ENCODE data around the gene GOLGA8S. TPM values are rescaled to one million over a fixed set of nuclear protein-coding genes. Genes with fewer than 3 reads are reported as not detected.
"Not testable (repeated sequence)": the region's sequence is repeated elsewhere in the genome, so short reads cannot be mapped to it uniquely, and the experiment has no call there.

GOLGA8S gene
- total RNA-seq, 1 donor from 2014 or later, result not detected

DNA sequence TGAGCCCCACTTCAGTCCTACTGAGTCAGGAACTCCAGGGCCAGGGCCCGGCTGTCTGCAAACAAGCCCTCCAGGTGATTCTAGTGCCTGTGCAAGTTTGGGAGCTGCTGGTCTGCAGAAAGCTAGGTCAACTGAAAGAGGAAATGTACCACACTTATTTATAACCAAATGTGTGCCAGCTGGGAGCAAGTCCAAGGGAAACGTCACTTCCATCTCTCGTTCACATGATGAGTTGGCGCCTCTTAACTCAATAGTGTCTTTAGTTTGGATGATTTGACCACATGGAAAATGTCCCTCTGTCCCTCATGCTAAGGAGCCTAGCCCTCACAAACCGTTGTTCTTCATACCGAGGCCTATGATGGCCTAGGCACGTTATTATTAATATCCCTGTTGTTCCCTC is 43.2 kb downstream of the GOLGA8S start:
- peak in 1 of 2 donors; percentile 4 for DNase-seq (ENCODE audit: low read depth in 2 of 2)

DNA sequence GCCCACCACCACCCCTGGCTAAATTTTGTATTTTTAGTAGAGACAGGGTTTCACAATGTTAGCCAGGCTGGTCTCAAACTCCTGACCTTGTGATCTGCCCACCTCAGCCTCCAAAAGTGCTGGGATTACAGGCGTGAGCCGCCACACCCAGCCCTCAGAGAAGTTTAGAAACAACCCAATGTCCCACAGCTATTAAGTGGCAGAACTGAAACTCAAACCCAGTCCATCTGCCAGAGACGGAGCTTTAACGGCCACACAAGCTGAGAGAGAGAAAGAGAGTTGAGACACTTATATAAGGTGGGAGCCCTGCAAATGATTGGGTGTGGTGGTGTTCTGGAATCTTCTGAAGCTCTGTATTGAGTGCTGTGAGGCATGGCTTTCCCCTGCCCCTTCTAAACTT is 43.8 kb downstream of the GOLGA8S start:
- DNase-seq (ENCODE audit: low read depth in 2 of 2), result not testable (repeated sequence)

DNA sequence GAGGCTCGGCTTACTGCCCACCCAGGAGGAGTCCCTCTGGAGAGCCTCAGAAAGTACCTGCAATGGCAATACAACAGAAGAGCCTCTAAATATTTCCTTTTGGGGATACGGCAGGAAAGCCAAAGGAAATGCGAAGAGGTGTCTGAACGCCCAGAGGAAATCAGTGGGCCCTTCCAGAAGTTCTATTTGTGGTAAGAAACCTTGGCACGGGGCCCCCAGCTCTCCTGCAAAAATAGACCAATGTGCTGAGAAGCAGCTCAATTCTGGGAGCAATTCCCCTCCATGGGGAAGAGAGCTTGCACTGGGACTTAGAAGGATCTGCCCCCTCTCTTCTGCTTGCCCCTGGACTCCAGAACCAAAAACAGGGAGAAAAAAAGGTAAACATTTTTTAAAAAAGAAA is 44.7 kb downstream of the GOLGA8S start:
- not testable (repeated sequence) for DNase-seq (ENCODE audit: low read depth in 2 of 2)

DNA sequence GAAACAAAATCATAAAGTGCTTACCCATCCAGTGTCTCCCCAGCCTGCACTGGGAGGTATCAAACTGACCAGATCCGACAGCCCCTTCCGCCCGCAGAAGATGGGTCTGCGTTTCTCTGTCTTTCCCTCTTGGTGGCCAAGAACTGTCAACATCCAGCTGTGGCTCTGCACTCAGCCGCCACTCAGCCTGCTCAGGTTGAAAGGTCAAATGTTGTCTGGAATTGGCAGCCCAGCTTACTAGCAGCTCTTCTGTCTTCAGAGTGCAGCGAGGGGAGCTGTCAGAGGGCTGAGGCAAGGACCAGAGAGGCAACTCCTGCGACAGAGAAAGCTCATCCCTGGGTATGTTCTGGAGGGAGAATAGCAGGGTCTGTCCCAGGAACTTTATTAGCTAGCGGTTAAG is 47.1 kb downstream of the GOLGA8S start:
- no peak for DNase-seq (ENCODE audit: low read depth in 2 of 2)

DNA sequence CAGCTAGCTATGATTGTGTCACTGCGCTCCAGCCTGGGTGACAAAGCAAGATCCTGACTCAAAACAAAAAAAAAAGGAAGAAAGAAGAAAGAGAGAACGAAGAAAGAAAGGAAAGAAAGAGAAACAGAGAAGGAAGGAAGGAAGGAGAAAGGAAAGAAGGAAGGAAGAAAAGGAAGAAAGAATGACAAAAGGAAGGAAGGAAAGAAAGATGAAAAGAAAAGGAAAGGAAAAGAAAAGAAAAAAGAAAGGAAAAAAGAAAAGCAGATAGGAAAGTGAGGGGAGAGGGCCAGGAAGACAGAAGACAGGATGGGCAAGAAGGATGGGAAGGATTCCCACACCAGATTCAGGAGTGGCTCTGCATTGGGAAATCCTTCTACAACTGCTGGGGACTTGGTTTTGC is 47.6 kb downstream of the GOLGA8S start:
- DNase-seq (ENCODE audit: low read depth in 2 of 2), result no peak

DNA sequence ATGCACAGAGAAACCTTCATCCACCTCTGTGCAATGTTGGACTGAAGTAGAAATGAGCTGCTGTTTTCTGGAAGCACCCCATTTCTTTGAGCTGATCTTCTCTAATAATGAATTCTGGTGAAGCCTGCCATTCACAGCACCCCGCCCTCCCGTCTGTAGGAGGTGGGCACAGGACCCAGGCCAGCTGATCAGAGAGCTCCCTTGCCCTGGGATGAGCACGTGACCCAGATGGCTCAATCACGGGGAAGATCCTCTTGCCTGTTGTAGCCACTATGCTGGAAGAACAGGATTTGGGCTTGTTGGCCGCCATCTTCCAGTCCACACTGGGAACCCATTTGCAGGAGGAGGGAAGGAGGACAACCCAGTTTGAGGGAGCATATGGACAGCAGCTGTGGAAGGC is 48.0 kb downstream of the GOLGA8S start:
- no peak for DNase-seq (ENCODE audit: low read depth in 2 of 2)

DNA sequence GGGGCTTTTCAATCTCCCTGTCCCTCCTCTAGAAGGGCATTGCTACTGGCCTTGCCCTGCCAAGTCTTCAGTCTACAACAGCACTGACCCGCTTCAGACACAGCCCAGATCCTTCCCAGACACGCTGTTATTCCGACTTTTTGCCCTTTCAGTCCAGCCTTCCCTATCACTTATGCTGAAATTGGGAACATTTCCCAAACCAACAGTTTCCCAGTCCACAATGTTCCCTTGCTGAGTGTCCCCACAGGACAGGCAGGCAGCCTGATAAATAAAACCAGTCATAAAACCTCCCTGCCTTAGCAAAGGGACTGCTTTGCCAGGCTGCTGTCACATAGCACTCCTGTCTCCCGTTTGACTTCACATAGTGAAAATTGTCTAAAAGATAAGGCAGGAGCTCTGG is 49.0 kb downstream of the GOLGA8S start:
- DNase-seq (ENCODE audit: low read depth in 2 of 2), result no peak

DNA sequence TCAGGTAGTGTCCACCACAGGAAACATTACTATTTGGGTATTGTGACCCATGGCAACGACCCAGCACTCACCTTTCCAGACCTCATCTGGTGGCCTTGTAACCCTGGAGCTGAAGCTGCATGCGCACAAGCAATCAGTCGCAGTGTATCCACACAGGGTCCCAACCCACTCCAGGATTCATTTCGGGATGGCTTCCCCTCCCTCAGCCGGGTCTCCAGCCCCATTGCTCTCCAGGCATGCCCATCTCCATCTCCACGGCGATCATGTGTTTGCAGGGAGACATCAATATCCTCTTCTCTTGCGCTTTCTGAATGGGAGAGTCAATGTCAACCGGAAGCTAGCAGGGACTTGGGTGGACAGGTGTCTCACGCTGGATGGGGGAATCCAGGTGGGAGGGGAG is 57.3 kb downstream of the GOLGA8S start:
- DNase-seq (ENCODE audit: low read depth in 2 of 2), result no peak

DNA sequence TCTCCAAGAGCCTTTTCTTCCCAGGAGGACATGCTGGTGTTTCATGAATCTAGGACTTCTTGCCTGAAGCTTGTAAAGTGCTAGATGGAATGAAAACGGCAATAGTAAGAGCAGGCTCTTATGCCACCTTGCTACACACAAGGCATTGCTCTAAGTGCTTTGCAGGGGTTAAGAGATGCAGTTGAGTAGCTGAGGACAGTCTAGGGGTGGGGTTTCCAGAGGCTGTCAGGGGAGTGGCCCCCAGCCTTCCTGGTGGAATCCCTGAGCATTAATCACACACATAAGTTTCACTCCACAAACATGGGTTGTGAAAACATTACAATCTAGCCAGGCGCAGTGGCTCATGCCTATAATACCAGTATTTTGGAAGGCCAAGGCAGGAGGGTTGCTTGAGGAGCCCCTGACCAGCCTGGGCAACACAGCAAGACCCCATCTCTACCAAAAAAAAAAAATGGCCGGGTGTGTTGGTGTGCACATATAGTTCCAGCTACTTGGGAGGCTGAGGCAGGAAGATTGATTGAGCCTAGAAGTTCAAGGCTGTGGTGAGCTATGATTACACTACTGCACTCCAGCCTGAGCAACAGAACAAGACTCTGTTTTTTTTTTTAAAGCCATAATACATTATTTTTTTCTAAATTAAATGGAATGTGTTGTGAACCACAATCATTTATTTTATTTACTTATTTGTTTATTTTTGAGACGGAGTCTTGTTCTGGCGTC is 58.5 kb downstream of the GOLGA8S start:
- not testable (repeated sequence) for DNase-seq (ENCODE audit: low read depth in 2 of 2)

Other genes with a start within 250 kb of the GOLGA8S start
- not detected in 2 replicates for gene GOLGA6L1, start 217.9 kb upstream of the GOLGA8S start, total RNA-seq
- gene GOLGA6L26, start 20.6 kb upstream of the GOLGA8S start, total RNA-seq, result not detected in 2 replicates
- gene GOLGA6L2, start 92.5 kb downstream of the GOLGA8S start, total RNA-seq, result not detected in 2 replicates
- gene MKRN3, start 210.9 kb downstream of the GOLGA8S start, total RNA-seq, result under 0.01 TPM in 1 of 2 replicates, not detected in the other